DMS114 treated with DMSO at 0.1 percent for 48 hours (cell line): ENCODE results near the gene ACYP1.

Experiments
- DNase-seq: peaks from one replicate; lab custom pipeline; 2025; ENCODE audit not compliant: unreplicated experiment; lab: John Stamatoyannopoulos, UW

The ACYP1 gene

DNA sequence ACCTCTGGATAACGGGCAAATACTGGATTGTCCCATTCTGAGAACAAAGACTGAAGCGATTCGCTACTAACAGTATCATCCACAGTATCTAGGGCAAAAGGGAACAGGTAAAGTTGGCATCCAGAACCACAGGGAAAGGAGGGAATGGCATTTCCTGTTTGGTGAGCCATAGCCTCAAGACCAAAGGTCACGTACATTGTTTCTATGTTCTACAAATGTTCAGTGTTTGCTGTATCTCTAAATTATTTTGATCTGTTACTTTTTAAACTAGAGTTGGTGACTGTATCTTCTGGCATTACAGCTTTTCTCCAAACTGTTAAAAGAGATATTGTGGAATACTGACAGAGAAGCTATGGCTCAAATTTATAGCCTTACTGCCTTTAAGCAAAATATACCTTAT is 22.2 kb downstream of the ACYP1 start:
- DNase-seq = no peak

DNA sequence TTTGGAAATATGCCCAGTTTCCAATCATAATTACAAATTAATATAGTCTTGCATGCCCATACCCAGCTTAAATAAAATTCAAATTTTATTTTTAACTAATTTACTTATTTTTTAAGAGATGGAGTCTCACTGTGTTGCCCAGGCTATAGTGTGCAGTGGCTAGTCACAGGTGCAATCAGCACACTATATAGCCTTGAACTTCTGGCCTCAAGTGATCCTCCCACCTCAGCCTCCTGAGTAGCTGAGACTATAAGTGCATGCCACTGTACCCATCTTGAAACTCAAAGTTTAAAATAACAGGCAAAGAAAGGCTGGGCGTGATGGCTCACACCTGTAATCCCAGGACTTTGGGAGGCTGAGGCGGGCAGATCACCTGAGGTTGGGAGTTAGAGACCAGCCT is 22.9 kb downstream of the ACYP1 start:
- no peak for DNase-seq

DNA sequence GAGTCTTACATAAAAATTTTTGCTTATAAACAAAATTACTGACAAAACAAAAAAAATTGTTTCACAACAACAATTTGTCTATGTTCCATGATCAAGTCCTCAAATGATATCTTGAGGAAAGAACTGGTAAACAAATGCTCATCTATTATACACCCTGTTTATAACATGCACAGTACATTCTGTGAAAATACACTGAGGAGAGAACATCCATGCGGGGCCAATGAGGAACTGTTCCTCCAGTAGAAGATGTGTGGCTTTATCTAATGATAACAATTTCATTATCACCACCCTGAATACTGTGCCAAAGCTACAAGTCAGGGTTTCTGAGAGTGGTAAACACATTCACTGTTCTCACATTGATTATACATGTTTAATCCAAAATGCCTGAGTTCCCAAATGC is 23.3 kb downstream of the ACYP1 start:
- DNase-seq = no peak

DNA sequence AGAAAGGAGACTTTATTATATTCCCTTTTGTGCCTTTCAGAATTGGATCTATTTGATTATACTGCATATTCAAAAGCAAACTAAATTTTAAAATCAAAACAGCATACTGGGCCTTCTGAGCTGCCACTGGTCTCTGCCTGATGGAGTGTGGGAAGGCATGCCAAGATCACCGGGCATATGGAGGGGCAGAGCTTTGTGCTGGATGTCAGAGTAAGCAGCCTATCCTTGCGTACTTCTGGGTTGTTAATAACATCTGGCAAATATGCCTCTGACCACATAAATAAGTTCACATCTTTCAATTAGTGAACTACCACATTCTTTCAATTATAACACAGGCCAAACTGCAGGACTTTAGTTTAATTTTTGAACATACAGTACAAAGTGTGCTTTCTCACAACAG is 30.9 kb downstream of the ACYP1 start:
- DNase-seq = no peak

DNA sequence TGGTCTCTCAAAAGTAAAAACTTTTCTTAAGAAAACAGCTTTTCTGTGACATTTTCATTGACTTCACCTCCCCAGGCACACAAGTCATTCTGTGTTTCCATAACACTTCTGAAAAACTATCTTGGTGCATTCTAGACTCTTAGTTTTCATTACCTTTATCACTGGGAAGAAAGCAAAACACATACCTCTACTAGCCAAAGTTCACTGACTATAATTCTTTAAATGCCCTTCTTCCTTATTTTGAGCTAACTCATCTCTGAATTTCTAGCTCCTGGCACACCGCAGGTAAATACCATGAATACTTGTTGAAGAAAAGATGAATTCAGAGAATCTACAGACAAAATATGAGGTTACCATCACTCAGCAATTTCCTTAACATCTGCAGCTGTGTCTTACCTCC is 33.7 kb downstream of the ACYP1 start:
- no peak for DNase-seq

GRCh38 chr14:75025876-75026275 is 37.9 kb downstream of the ACYP1 start:
- DNase-seq = no peak

- no peak for DNase-seq
These were observed 38.7 kb downstream of the ACYP1 start for GRCh38 chr14:75025082-75025481.

GRCh38 chr14:75023108-75023507 is 40.7 kb downstream of the ACYP1 start:
- no peak for DNase-seq

DNA sequence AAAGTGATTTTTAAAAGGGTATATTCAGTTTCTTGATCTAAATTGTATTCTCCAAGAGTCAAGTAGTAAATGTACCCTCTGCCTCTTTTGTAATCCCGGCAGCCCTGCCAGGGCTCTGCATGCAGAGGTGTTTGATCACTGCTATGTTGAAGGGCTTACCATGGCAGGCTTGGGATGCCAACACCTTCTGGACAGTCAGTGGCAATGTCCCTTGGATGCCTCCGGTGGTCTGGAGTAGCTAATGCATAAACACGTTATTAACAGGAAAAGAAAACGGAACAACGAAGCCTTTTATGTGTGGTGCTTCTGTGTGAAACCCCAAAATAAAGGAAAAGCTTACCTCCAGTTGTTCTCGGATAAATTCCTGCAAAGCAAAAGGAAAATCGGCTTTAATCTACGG is 41.2 kb downstream of the ACYP1 start:
- DNase-seq = no peak

DNA sequence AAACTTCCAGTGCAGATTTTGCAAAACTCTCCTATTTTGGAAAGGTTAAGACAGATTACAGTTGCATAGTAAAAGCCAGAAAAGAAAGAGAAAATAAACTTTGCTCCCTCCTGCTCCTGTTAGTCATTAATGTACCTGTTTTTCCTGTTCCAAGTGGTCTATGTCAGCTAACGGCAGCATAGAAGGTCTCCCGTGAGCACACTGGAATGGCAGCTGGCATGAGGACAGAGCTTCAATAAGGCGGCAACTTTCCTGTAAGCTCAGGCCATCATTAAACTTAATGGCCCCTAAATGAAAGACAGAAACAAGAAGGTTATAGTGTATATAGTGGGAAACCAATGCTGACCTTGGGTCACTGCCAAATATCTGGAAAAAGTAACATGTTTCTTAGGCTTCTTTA is 45.1 kb downstream of the ACYP1 start:
- DNase-seq = no peak

- DNase-seq = no peak
These were observed 47.0 kb downstream of the ACYP1 start for GRCh38 chr14:75016815-75017214.

DNA sequence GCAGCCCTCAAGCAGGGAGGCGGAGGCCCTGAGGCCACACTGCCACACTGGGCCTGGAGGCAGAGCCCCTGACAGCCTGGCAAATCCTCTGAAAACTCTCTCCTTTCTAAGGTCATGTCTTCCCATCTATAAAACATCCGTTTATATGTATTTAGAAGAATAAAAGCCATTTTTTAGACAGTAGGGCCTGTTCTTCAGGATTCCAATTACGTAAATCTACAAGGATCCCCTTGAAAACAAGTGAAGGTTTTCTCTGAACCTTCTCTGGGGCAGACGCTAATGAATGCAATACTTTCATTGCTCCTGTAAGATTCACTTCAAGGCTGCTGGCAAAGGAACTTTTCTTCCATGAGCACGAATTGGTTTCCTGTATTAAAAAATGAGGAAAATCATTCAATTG is 48.3 kb downstream of the ACYP1 start:
- no peak for DNase-seq

DNA sequence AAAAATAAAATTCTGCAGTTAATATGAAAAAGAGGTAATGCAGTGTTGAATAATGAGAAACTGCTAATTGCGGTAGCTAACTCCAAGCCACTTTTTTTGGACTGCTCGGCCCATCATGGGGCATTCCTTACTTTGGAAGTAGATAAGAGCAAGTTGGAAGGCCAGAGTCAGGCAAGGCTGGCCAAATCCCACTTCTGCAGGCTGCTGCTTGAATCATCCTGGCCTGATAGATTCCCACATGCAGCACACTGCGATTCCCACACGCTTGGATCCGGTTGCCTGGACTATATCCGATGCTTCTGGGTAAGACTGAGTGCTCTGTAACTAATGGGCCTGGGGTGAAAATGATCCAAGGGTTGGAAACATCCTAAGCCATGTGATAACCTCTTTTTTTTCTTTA is 50.5 kb downstream of the ACYP1 start:
- no peak for DNase-seq

GRCh38 chr14:75011356-75011994 is 52.3 kb downstream of the ACYP1 start:
- no peak for DNase-seq

- no peak for DNase-seq
These were observed 53.2 kb downstream of the ACYP1 start for GRCh38 chr14:75010472-75011093.

DNA sequence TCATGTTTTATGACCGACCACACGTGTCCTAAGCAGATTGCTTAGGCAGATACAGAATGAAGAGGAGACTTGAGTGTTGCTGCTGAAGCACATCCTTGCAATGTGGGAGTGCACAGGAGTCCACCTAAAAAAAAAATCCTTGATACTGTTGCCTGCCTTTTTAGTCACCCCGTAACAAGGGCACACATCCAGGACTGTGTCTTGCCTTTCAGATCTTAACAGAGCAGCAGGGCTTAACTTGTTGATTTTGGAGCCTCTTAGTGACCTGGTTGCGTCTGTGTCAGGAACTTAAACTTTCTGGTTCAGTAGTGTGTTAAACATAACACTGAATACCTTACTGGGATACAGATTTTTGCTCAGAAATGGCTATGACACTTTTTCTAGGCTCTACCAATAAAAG is 54.6 kb downstream of the ACYP1 start:
- no peak for DNase-seq

DNA sequence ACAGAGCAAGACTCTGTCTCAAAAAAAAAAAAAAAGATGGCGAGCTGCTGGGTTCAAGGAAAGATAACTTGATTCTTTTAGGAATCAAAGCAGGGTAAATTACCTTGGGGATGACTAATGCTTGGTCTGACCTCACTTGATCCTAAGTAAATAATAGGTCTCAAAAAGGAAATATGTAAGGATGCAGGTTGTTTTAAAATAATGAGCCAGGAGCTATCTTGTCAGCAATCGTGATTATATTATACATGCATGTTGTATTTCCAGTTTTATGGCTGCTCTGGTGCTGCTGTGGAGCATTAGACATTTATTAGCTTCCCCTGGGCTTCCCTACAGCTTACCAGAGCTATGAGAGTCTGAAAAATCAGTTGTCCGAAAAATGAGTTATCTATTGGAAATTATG is 58.5 kb downstream of the ACYP1 start:
- no peak for DNase-seq

- DNase-seq = no peak
These were observed 60.4 kb downstream of the ACYP1 start for GRCh38 chr14:75003250-75004027.
